Endothelial cell of umbilical vein (primary cell): ENCODE data around the gene FEZF1. TPM values are rescaled to one million over a fixed set of nuclear protein-coding genes. Genes with fewer than 3 reads are reported as not detected.

Experiments used
- BruUV-seq: library from RNA; stranded (reverse); fragments of 400-500 nt; replicated peaks from 2 replicates; lab custom pipeline; 2021; lab: Mats Ljungman, UMichigan
- CTCF ChIA-PET: fragments of 300-600, 350-600 bp; sonication (Branson Sonifier 250); formaldehyde crosslinking; loops from one replicate; lab custom pipeline; 2021; ENCODE audit warnings: antibody characterized with exemption, inconsistent platforms; lab: Charles Lee
- POLR2A ChIA-PET: fragments of 300-600, 350-600 bp; sonication (Branson Sonifier 250); formaldehyde crosslinking; loops from one replicate; lab custom pipeline; 2021; ENCODE audit warnings: antibody characterized with exemption, inconsistent platforms; lab: Charles Lee
- DNase-seq: peaks from one replicate; pipeline ENCODE4 v3.0.0-alpha.2; 2011; ENCODE audit warnings: low read depth, low spot score
- FAIRE-seq: peaks from 2 replicates; lab custom pipeline; 2011; peaks lifted over from hg19 to GRCh38; lab: Jason Lieb, UNC
- H2AFZ ChIP-seq: 2 replicates; pipeline ENCODE4 v1.6.0; 2012; ENCODE audit warnings: low read depth, low read length, control low read depth, inconsistent platforms
- H3K27ac ChIP-seq: 2 replicates; pipeline ENCODE4 v1.5.1; 2011; ENCODE audit warnings: low read depth, mild to moderate bottlenecking, control low read depth, low read length, moderate library complexity; ENCODE audit not compliant: insufficient read depth
- H3K27me3 ChIP-seq, 2 experiments: 2 replicates each; pipeline versions ENCODE4 v1.6.0 to v1.6.1; 2011; ENCODE audit warnings: low read length in 2 of 2, mixed read lengths in 1 of 2; ENCODE audit not compliant: control insufficient read depth in 2 of 2, insufficient read depth in 2 of 2
- H3K36me3 ChIP-seq, 2 experiments: 2 replicates in 1 of 2; 3 replicates in 1 of 2; pipeline ENCODE4 v1.5.1; 2011; ENCODE audit warnings: low read length in 2 of 2, mild to moderate bottlenecking in 1 of 2, moderate library complexity in 1 of 2; ENCODE audit not compliant: control insufficient read depth in 2 of 2, insufficient read depth in 2 of 2; ENCODE audit errors: extremely low read depth in 1 of 2
- H3K4me1 ChIP-seq: 3 replicates; pipeline ENCODE4 v1.5.1; 2011; ENCODE audit warnings: mild to moderate bottlenecking, low read length; ENCODE audit not compliant: control insufficient read depth, insufficient read depth; ENCODE audit errors: extremely low read depth
- H3K4me2 ChIP-seq: 2 replicates; pipeline ENCODE4 v1.6.1; 2011; ENCODE audit warnings: low read length, control low read depth, mixed read lengths; ENCODE audit not compliant: insufficient read depth
- H3K4me3 ChIP-seq, 3 experiments: fragments of 200-600 bp in 1 of 3; sonication (generic), shearing (Covaris generic) in 1 of 3; replicated peaks in 1 of 3; 2 replicates each; pipeline ENCODE4 v1.5.1; 2011 to 2016; ENCODE audit warnings: control low read depth in 3 of 3, low read length in 3 of 3, mild to moderate bottlenecking in 2 of 3, inconsistent platforms in 1 of 3, low read depth in 1 of 3, moderate library complexity in 1 of 3; ENCODE audit not compliant: insufficient read depth in 1 of 3
- H3K79me2 ChIP-seq: 2 replicates; pipeline ENCODE4 v1.6.0; 2012; ENCODE audit warnings: low read length, inconsistent platforms; ENCODE audit not compliant: control insufficient read depth, insufficient read depth
- H3K9ac ChIP-seq: replicated peaks from 2 replicates; pipeline ENCODE3; 2011; ENCODE audit warnings: low read length, control low read depth; ENCODE audit not compliant: insufficient read depth; ENCODE audit errors: extremely low read depth
- H3K9me1 ChIP-seq: replicated peaks from 3 replicates; pipeline ENCODE4 v1.6.0; 2011; ENCODE audit warnings: mild to moderate bottlenecking, low read length; ENCODE audit not compliant: control insufficient read depth, insufficient read depth; ENCODE audit errors: extremely low read depth
- H3K9me3 ChIP-seq: replicated peaks from 2 replicates; pipeline ENCODE4 v1.5.1; 2012; ENCODE audit warnings: low read length, inconsistent platforms; ENCODE audit not compliant: control insufficient read depth, insufficient read depth
- H4K20me1 ChIP-seq: replicated peaks from 2 replicates; pipeline ENCODE3; 2011; ENCODE audit warnings: mild to moderate bottlenecking, low read length; ENCODE audit not compliant: control insufficient read depth, insufficient read depth; ENCODE audit errors: extremely low read depth
- EZH2 ChIP-seq: IDR thresholded peaks from 2 replicates; pipeline ENCODE4 v1.6.1; 2012; ENCODE audit warnings: borderline replicate concordance, low read depth, mild to moderate bottlenecking, moderate library complexity, low read length, inconsistent platforms; ENCODE audit not compliant: severe bottlenecking
- FOS ChIP-seq: IDR thresholded peaks from 2 replicates; pipeline ENCODE4 v1.6.1; 2011; ENCODE audit warnings: mild to moderate bottlenecking, low read length, moderate library complexity, borderline replicate concordance; ENCODE audit not compliant: insufficient read depth
- GATA2 ChIP-seq: IDR thresholded peaks from 2 replicates; pipeline ENCODE4 v1.7.0; 2011; ENCODE audit warnings: low read depth, mild to moderate bottlenecking, moderate library complexity, mixed read lengths, low read length; ENCODE audit not compliant: insufficient read length, insufficient read depth
- JUN ChIP-seq: IDR thresholded peaks from 2 replicates; pipeline ENCODE4 v1.6.1; 2011; ENCODE audit warnings: borderline replicate concordance, low read depth; ENCODE audit not compliant: insufficient read length, insufficient read depth
- MAX ChIP-seq: IDR thresholded peaks from 2 replicates; pipeline ENCODE4 v1.6.1; 2011; ENCODE audit not compliant: insufficient read depth, insufficient read length
- MYC ChIP-seq: IDR thresholded peaks from one replicate; pipeline ENCODE4 v1.6.1; 2011; ENCODE audit warnings: mild to moderate bottlenecking, low read depth, low read length
- POLR2A ChIP-seq: IDR thresholded peaks from 2 replicates; pipeline ENCODE4 v1.6.1; 2012; ENCODE audit warnings: low read depth, mild to moderate bottlenecking, control low read depth, low read length
- POLR2AphosphoS5 ChIP-seq: IDR thresholded peaks from 2 replicates; pipeline ENCODE4 v1.6.1; 2012; ENCODE audit warnings: low read depth, mild to moderate bottlenecking, control low read depth, low read length, moderate library complexity; ENCODE audit not compliant: insufficient read depth
- dilution Hi-C: fragments of 300-500 bp; cut with MboI; formaldehyde crosslinking; loops from one replicate; pipeline ENCODE4 v1.15.0; 2019; ENCODE audit warnings: low sequenced_read_pairs; ENCODE audit not compliant: extremely low pct_ligation_motif_present
- intact Hi-C: fragments of 100-400 bp; cut with micrococcal nuclease; formaldehyde crosslinking; loops from one replicate; pipeline ENCODE4 v1.10.0; 2022
- polyA plus RNA-seq, 4 experiments: library from polyadenylated mRNA; depleted of rRNA in 3 of 4; stranded (reverse) in 3 of 4; unstranded in 1 of 4; fragments of >200 nt; gene quantifications; 2 replicates each; pipeline versions ENCODE4 v1.2.1 to v1.2.3, GENCODE V29; 2011 to 2012; ENCODE audit warnings: missing spikeins in 1 of 4
- total RNA-seq: library from RNA; stranded (reverse); gene quantifications from 2 replicates; pipeline ENCODE4 v1.2.3, GENCODE V29; 2021
- TF ChIP-seq, protein P1 (sequence below), 2 donors: IDR thresholded peaks; 1 replicate in 1 of 2; 2 replicates in 1 of 2; pipeline ENCODE4 v1.5.1; 2011; ENCODE audit warnings: low read length in 2 of 2, mild to moderate bottlenecking in 2 of 2, moderate library complexity in 2 of 2, control low read depth in 1 of 2, inconsistent platforms in 1 of 2, low read depth in 1 of 2; ENCODE audit not compliant: insufficient read depth in 1 of 2; ENCODE audit errors: extremely low read depth in 1 of 2

Gene FEZF1
- total and polyA plus RNA-seq, 2 donors (not counting 3 experiments of a cell fraction or from before 2014, with no cell fraction given) = not detected

GRCh38 chr7:122269241-122269640 lies 35.3 kb downstream of the FEZF1 start:
- no peaks in the 10 kb centered on the region for H3K27me3 ChIP-seq
- no peak for DNase-seq
- ChIA-PET POLR2A (no interaction called here), CTCF (interaction anchor here (0.9 kb wide), 1 partner anchor 8 kb away, joined by 4 read pairs; no protein-coding TSS in a partner anchor)
- H3K9ac ChIP-seq = no peak overlapping the region
- H2AFZ ChIP-seq = no peak overlapping the region
- intact Hi-C loops = no loop called here
- no peak overlapping the region for H3K4me3 ChIP-seq
- H3K27ac ChIP-seq = no peak overlapping the region
- no peaks in the 10 kb centered on the region for H3K79me2 ChIP-seq
- no peaks in the 10 kb centered on the region for H3K9me3 ChIP-seq
- no peaks in the 10 kb centered on the region for H4K20me1 ChIP-seq
- FAIRE-seq = no peak
- H3K9me1 ChIP-seq = no peaks in the 10 kb centered on the region
- TF ChIP-seq MYC = no peak
- no peak for TF ChIP-seq JUN
- TF ChIP-seq GATA2 = no peak
- no peak for TF ChIP-seq POLR2A
- no peak for TF ChIP-seq EZH2
- no peak for TF ChIP-seq MAX
- TF ChIP-seq FOS = no peak
- TF ChIP-seq POLR2AphosphoS5 = no peak
- TF ChIP-seq, protein P1, sequence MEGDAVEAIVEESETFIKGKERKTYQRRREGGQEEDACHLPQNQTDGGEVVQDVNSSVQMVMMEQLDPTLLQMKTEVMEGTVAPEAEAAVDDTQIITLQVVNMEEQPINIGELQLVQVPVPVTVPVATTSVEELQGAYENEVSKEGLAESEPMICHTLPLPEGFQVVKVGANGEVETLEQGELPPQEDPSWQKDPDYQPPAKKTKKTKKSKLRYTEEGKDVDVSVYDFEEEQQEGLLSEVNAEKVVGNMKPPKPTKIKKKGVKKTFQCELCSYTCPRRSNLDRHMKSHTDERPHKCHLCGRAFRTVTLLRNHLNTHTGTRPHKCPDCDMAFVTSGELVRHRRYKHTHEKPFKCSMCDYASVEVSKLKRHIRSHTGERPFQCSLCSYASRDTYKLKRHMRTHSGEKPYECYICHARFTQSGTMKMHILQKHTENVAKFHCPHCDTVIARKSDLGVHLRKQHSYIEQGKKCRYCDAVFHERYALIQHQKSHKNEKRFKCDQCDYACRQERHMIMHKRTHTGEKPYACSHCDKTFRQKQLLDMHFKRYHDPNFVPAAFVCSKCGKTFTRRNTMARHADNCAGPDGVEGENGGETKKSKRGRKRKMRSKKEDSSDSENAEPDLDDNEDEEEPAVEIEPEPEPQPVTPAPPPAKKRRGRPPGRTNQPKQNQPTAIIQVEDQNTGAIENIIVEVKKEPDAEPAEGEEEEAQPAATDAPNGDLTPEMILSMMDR (IDR thresholded peaks at IDR 0.05; ENCODE audit: extremely low read depth in 1 of 2, insufficient read depth in 1 of 2, low read depth in 1 of 2, low read length in 2 of 2) = no peak
- BruUV-seq = no TSS peak
- no peaks in the 10 kb centered on the region for H3K4me1 ChIP-seq
- no peaks in the 10 kb centered on the region for H3K36me3 ChIP-seq
- no peak overlapping the region for H3K4me2 ChIP-seq
- dilution Hi-C loops = no loop called here
